ENCODE measurements around the gene KLHL29. TPM values are rescaled to one million over a fixed set of nuclear protein-coding genes. Genes with fewer than 3 reads are reported as not detected.

Gene KLHL29
- total RNA-seq, 1 experiment from 2014 or later = 2.4 TPM

- H3K27ac Mint-ChIP-seq = no peak overlapping the region; a peak in 1 of 7 replicates
- H3T11ph ChIP-seq (ENCODE audit: low read length) = no peak overlapping the region
- H3K4me3 Mint-ChIP-seq = no peak overlapping the region
- no peaks in the 10 kb centered on the region for H3K79me2 ChIP-seq (ENCODE audit: insufficient read depth, low read length)
- no peak overlapping the region for H2AFZ ChIP-seq (ENCODE audit: low read length)
- H3K18ac ChIP-seq (ENCODE audit: insufficient read length, low read depth, low read length) = no peak overlapping the region
- no peak overlapping the region for H3K9ac ChIP-seq (ENCODE audit: extremely low read depth, insufficient read length, low read length)
- no peak overlapping the region for H3K27ac ChIP-seq (ENCODE audit: insufficient read length, low read depth, low read length)
- no peak for TF ChIP-seq CTCF (conservative IDR thresholded peaks at IDR 0.05)
- H4K91ac ChIP-seq (ENCODE audit: insufficient read length, low read depth, low read length) = no peak overlapping the region
- H3K79me1 ChIP-seq (ENCODE audit: insufficient read depth, low read depth, low read length, poor library complexity, severe bottlenecking) = no peaks in the 10 kb centered on the region
- H2BK12ac ChIP-seq (ENCODE audit: insufficient read length, low read depth, low read length) = no peak overlapping the region
- H3K9me3 ChIP-seq (ENCODE audit: control insufficient read depth, low read depth, low read length) = no peaks in the 10 kb centered on the region
- DNase-seq = no peak
- no peaks in the 10 kb centered on the region for H3K23me2 ChIP-seq (ENCODE audit: insufficient read length, low read depth, low read length, poor library complexity, severe bottlenecking)
- no peak overlapping the region for H2BK5ac ChIP-seq (ENCODE audit: insufficient read length, low read length)
- no peak overlapping the region for H3K14ac ChIP-seq (ENCODE audit: insufficient read depth, low read length)
- no peak overlapping the region for H3K23ac ChIP-seq (ENCODE audit: insufficient read length, low read depth, low read length)
- WGBS (ENCODE audit: extremely low coverage, insufficient read length, low lambda C conversion rate) = no CpG with 5 or more reads among the region's 7 CpGs
- H3K27me3 Mint-ChIP-seq (ENCODE audit: low read depth) = peaks cover 15% of the 10 kb centered on the region
- H4K20me1 ChIP-seq (ENCODE audit: control insufficient read depth, insufficient read depth, insufficient read length) = no peaks in the 10 kb centered on the region
- H3K4me2 ChIP-seq (ENCODE audit: insufficient read depth, insufficient read length, low read length) = no peak overlapping the region
- H3K9me3 Mint-ChIP-seq = no peaks in the 10 kb centered on the region
- no peak overlapping the region for H2BK15ac ChIP-seq (ENCODE audit: low read depth, low read length)
- H3K36me3 Mint-ChIP-seq (ENCODE audit: insufficient read depth in 1 of 3, low read depth in 3 of 3) = no peaks in the 10 kb centered on the region
- H2AK5ac ChIP-seq (ENCODE audit: insufficient read length, low read length) = no peak overlapping the region
- H3K4me1 Mint-ChIP-seq = no peaks in the 10 kb centered on the region
- no peak overlapping the region for H2BK20ac ChIP-seq (ENCODE audit: low read depth, low read length, poor library complexity, severe bottlenecking)
- no peak overlapping the region for H4K5ac ChIP-seq (ENCODE audit: insufficient read length, low read depth, low read length)
- H2BK120ac ChIP-seq (ENCODE audit: low read depth, low read length, poor library complexity, severe bottlenecking) = no peak overlapping the region
- H3K56ac ChIP-seq (ENCODE audit: insufficient read length, low read depth, low read length) = no peak overlapping the region
- H3K4ac ChIP-seq (ENCODE audit: low read depth, low read length) = no peak overlapping the region
- no peaks in the 10 kb centered on the region for H3K4me1 ChIP-seq (ENCODE audit: insufficient read depth, low read length)
- no peaks in the 10 kb centered on the region for H3K27me3 ChIP-seq (ENCODE audit: insufficient read depth, low read length)
- H4K8ac ChIP-seq (replicated peaks; ENCODE audit: insufficient read length, low read depth, low read length) = no peak overlapping the region
Measured at GRCh38 chr2:23653326-23653725, 268.3 kb downstream of the KLHL29 start.
